ENCODE results near the gene CHST10. TPM values are rescaled to one million over a fixed set of nuclear protein-coding genes. Genes with fewer than 3 reads are reported as not detected.

Gene CHST10
- total RNA-seq, 1 experiment from 2014 or later = 24.4 TPM

DNA sequence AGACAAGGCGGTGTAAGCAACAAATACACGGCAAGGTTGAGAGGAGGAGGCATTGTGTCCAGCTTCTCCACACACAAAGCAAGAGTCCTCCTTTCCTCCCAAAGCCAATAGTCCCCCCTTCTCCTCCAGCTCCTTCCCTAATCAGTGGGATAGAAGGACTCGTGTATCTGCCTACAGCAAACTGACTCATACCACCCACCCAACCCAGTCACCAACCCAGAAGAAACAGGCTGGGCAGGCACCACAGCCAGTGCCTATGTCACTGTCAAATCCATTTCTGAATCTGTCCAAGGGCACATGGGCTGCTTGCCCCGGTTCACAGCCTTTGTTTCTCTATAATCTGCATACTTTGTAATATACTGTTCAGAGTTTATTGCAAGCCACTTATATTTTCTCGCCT, 33.6 kb upstream of the CHST10 start:
- TF ChIP-seq KAT7 (CRISPR knock-in tag; IDR thresholded peaks at IDR 0.05; ENCODE audit: borderline replicate concordance) (no peak), NR1H2 (CRISPR knock-in tag; IDR thresholded peaks at IDR 0.05) (no peak)
- DNase-seq (ENCODE audit: low spot score) (no peak), ATAC-seq (no peak)
- Mint-ChIP-seq H3K9me3 (peaks cover 43% of the 10 kb centered on the region), H3K27me3 (ENCODE audit: low read depth) (no peaks in the 10 kb centered on the region), H3K27ac (no peak overlapping the region), H3K4me3 (no peak overlapping the region), H3K4me1 (0 out of 2 replicates have a peak, but pooled peaks cover 2% of the 10 kb centered on the region), H3K36me3 (peaks cover 31% of the 10 kb centered on the region)
- POLR2A ChIA-PET = no interaction called here
- CTCF ChIA-PET = interaction anchor here (1.4 kb wide), 1 partner anchor 32 kb away, joined by 4 read pairs; no protein-coding TSS in a partner anchor

DNA sequence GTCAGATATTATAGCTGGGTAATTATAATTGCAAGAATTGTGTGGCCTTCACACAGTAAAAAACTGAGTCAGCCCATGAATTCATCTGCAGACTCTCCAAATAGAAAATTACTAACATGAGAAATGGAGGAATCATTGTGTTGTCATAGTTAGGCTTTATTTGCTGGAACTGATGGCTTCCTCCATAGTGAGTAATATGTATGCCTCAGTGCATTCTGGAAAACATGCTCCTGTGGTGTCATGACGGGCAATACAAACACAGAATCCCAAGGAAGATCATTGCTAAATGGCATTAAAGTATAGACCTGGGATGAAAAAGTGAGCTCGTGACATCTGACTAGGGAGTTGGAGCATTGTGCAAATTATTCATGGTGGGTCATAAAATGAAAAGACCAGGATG, 29.2 kb upstream of the CHST10 start:
- Mint-ChIP-seq H3K27ac (no peak overlapping the region), H3K4me1 (0 out of 2 replicates have a peak, but pooled peaks cover 2% of the 10 kb centered on the region), H3K36me3 (peaks cover 17% of the 10 kb centered on the region), H3K27me3 (ENCODE audit: low read depth) (peaks cover 2% of the 10 kb centered on the region; the same call in 1 of the 2 replicates), H3K9me3 (peaks cover 37% of the 10 kb centered on the region), H3K4me3 (no peak overlapping the region)
- CTCF ChIA-PET = interaction anchor here (1.4 kb wide), 1 partner anchor 184 kb away, joined by 3 read pairs; no protein-coding TSS in a partner anchor
- TF ChIP-seq, protein P1, sequence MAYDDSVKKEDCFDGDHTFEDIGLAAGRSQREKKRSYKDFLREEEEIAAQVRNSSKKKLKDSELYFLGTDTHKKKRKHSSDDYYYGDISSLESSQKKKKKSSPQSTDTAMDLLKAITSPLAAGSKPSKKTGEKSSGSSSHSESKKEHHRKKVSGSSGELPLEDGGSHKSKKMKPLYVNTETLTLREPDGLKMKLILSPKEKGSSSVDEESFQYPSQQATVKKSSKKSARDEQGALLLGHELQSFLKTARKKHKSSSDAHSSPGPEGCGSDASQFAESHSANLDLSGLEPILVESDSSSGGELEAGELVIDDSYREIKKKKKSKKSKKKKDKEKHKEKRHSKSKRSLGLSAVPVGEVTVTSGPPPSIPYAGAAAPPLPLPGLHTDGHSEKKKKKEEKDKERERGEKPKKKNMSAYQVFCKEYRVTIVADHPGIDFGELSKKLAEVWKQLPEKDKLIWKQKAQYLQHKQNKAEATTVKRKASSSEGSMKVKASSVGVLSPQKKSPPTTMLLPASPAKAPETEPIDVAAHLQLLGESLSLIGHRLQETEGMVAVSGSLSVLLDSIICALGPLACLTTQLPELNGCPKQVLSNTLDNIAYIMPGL (CRISPR knock-in tag; IDR thresholded peaks at IDR 0.05) = no peak
- TF ChIP-seq NR3C1 (CRISPR knock-in tag; conservative IDR thresholded peaks at IDR 0.05; ENCODE audit: low read depth) (no peak), SP1 (CRISPR knock-in tag; conservative IDR thresholded peaks at IDR 0.05) (no peak), CBFB (CRISPR knock-in tag; IDR thresholded peaks at IDR 0.05; ENCODE audit: low read depth) (no peak), ETV6 (CRISPR knock-in tag; IDR thresholded peaks at IDR 0.05) (no peak), SOX15 (CRISPR knock-in tag; IDR thresholded peaks at IDR 0.05) (no peak), KAT7 (CRISPR knock-in tag; IDR thresholded peaks at IDR 0.05; ENCODE audit: borderline replicate concordance) (no peak), OVOL2 (CRISPR knock-in tag; IDR thresholded peaks at IDR 0.05; ENCODE audit: borderline replicate concordance) (no peak), ELF4 (CRISPR knock-in tag; IDR thresholded peaks at IDR 0.05; ENCODE audit: low read depth) (no peak), HMGA2 (CRISPR knock-in tag; IDR thresholded peaks at IDR 0.05) (no peak), JUN (CRISPR knock-in tag; IDR thresholded peaks at IDR 0.05) (no peak), ZNF263 (CRISPR knock-in tag; IDR thresholded peaks at IDR 0.05; ENCODE audit: low read depth) (no peak)
- TF ChIP-seq, protein P2, sequence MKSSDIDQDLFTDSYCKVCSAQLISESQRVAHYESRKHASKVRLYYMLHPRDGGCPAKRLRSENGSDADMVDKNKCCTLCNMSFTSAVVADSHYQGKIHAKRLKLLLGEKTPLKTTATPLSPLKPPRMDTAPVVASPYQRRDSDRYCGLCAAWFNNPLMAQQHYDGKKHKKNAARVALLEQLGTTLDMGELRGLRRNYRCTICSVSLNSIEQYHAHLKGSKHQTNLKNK (CRISPR knock-in tag; IDR thresholded peaks at IDR 0.05) = no peak
- TF ChIP-seq, protein P3, sequence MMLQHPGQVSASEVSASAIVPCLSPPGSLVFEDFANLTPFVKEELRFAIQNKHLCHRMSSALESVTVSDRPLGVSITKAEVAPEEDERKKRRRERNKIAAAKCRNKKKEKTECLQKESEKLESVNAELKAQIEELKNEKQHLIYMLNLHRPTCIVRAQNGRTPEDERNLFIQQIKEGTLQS (CRISPR knock-in tag; conservative IDR thresholded peaks at IDR 0.05) = no peak
- TF ChIP-seq, protein P4, sequence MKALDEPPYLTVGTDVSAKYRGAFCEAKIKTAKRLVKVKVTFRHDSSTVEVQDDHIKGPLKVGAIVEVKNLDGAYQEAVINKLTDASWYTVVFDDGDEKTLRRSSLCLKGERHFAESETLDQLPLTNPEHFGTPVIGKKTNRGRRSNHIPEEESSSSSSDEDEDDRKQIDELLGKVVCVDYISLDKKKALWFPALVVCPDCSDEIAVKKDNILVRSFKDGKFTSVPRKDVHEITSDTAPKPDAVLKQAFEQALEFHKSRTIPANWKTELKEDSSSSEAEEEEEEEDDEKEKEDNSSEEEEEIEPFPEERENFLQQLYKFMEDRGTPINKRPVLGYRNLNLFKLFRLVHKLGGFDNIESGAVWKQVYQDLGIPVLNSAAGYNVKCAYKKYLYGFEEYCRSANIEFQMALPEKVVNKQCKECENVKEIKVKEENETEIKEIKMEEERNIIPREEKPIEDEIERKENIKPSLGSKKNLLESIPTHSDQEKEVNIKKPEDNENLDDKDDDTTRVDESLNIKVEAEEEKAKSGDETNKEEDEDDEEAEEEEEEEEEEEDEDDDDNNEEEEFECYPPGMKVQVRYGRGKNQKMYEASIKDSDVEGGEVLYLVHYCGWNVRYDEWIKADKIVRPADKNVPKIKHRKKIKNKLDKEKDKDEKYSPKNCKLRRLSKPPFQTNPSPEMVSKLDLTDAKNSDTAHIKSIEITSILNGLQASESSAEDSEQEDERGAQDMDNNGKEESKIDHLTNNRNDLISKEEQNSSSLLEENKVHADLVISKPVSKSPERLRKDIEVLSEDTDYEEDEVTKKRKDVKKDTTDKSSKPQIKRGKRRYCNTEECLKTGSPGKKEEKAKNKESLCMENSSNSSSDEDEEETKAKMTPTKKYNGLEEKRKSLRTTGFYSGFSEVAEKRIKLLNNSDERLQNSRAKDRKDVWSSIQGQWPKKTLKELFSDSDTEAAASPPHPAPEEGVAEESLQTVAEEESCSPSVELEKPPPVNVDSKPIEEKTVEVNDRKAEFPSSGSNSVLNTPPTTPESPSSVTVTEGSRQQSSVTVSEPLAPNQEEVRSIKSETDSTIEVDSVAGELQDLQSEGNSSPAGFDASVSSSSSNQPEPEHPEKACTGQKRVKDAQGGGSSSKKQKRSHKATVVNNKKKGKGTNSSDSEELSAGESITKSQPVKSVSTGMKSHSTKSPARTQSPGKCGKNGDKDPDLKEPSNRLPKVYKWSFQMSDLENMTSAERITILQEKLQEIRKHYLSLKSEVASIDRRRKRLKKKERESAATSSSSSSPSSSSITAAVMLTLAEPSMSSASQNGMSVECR (CRISPR knock-in tag; IDR thresholded peaks at IDR 0.05; ENCODE audit: borderline replicate concordance) = no peak
- TF ChIP-seq, protein P5, sequence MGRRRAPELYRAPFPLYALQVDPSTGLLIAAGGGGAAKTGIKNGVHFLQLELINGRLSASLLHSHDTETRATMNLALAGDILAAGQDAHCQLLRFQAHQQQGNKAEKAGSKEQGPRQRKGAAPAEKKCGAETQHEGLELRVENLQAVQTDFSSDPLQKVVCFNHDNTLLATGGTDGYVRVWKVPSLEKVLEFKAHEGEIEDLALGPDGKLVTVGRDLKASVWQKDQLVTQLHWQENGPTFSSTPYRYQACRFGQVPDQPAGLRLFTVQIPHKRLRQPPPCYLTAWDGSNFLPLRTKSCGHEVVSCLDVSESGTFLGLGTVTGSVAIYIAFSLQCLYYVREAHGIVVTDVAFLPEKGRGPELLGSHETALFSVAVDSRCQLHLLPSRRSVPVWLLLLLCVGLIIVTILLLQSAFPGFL (CRISPR knock-in tag; IDR thresholded peaks at IDR 0.05; ENCODE audit: borderline replicate concordance) = no peak
- TF ChIP-seq, protein P6, sequence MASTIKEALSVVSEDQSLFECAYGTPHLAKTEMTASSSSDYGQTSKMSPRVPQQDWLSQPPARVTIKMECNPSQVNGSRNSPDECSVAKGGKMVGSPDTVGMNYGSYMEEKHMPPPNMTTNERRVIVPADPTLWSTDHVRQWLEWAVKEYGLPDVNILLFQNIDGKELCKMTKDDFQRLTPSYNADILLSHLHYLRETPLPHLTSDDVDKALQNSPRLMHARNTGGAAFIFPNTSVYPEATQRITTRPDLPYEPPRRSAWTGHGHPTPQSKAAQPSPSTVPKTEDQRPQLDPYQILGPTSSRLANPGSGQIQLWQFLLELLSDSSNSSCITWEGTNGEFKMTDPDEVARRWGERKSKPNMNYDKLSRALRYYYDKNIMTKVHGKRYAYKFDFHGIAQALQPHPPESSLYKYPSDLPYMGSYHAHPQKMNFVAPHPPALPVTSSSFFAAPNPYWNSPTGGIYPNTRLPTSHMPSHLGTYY (CRISPR knock-in tag; IDR thresholded peaks at IDR 0.05) = no peak
- TF ChIP-seq, protein P7, sequence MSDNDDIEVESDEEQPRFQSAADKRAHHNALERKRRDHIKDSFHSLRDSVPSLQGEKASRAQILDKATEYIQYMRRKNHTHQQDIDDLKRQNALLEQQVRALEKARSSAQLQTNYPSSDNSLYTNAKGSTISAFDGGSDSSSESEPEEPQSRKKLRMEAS (CRISPR knock-in tag; IDR thresholded peaks at IDR 0.05) = no peak
- TF ChIP-seq, protein P8, sequence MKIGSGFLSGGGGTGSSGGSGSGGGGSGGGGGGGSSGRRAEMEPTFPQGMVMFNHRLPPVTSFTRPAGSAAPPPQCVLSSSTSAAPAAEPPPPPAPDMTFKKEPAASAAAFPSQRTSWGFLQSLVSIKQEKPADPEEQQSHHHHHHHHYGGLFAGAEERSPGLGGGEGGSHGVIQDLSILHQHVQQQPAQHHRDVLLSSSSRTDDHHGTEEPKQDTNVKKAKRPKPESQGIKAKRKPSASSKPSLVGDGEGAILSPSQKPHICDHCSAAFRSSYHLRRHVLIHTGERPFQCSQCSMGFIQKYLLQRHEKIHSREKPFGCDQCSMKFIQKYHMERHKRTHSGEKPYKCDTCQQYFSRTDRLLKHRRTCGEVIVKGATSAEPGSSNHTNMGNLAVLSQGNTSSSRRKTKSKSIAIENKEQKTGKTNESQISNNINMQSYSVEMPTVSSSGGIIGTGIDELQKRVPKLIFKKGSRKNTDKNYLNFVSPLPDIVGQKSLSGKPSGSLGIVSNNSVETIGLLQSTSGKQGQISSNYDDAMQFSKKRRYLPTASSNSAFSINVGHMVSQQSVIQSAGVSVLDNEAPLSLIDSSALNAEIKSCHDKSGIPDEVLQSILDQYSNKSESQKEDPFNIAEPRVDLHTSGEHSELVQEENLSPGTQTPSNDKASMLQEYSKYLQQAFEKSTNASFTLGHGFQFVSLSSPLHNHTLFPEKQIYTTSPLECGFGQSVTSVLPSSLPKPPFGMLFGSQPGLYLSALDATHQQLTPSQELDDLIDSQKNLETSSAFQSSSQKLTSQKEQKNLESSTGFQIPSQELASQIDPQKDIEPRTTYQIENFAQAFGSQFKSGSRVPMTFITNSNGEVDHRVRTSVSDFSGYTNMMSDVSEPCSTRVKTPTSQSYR (CRISPR knock-in tag; IDR thresholded peaks at IDR 0.05) = no peak
- no peak for DNase-seq (ENCODE audit: low spot score)
- POLR2A ChIA-PET = no interaction called here
- ATAC-seq = no peak

All from WTC11 (cell line).